Ovary (tissue), 3 donors: ENCODE data around the gene TFEC.

Source experiments
- CTCF ChIP-seq, 3 donors: fragments of 450-650 bp in 2 of 3; fragments of 200-600 bp in 1 of 3; IDR thresholded peaks; one replicate each; pipeline versions ENCODE4 v1.5.1 to v1.8.0; 2016 to 2022; ENCODE audit warnings: antibody characterized with exemption in 3 of 3, mild to moderate bottlenecking in 1 of 3
- EP300 ChIP-seq: sonication (generic); formaldehyde crosslinking; IDR thresholded peaks from one replicate; pipeline ENCODE4 v1.6.1; 2017; ENCODE audit warnings: antibody characterized with exemption
- POLR2A ChIP-seq: fragments of 450-650 bp; IDR thresholded peaks from one replicate; pipeline ENCODE4 v1.6.1; 2017; ENCODE audit warnings: antibody characterized with exemption, mild to moderate bottlenecking, moderate library complexity
- donor health status: DM: no; HTN: no; CAD: no.

- TF ChIP-seq CTCF (IDR thresholded peaks at IDR 0.05) (no peak), EP300 (no peak), POLR2A (no peak)
Observed at GRCh38 chr7:116024826-116025809, 5.4 kb downstream of the TFEC start.
